Stimulated activated CD4-positive, alpha-beta T cell treated with anti-CD3 and anti-CD28 coated beads, Interleukin-1b, Interleukin-23, amount 100 ng/mL, for 1 hour (primary cell): Measurements from ENCODE around the gene PCBD1.

ENCODE experiments used
- DNase-seq, 2 donors: peaks; one replicate each; pipeline ENCODE4 v3.0.0-alpha.2; 2020; ENCODE audit warnings: low read depth in 2 of 2

Gene PCBD1

GRCh38 chr10:70917635-70918034 lies 29.3 kb upstream of the PCBD1 start:
- DNase-seq: no peak

GRCh38 chr10:70917226-70917625 lies 28.9 kb upstream of the PCBD1 start:
- DNase-seq: no peak

GRCh38 chr10:70916241-70916640 lies 27.9 kb upstream of the PCBD1 start:
- no peak for DNase-seq

- no peak for DNase-seq
Observed at GRCh38 chr10:70915806-70916205, 27.4 kb upstream of the PCBD1 start.

- DNase-seq: no peak
Observed at GRCh38 chr10:70915206-70915605, 26.8 kb upstream of the PCBD1 start.

GRCh38 chr10:70914316-70914864 lies 26.0 kb upstream of the PCBD1 start:
- DNase-seq: no peak

GRCh38 chr10:70913893-70914240 lies 25.5 kb upstream of the PCBD1 start:
- no peak for DNase-seq

GRCh38 chr10:70913191-70913892 lies 25.0 kb upstream of the PCBD1 start:
- no peak for DNase-seq

- DNase-seq: no peak
Observed at GRCh38 chr10:70912556-70912955, 24.2 kb upstream of the PCBD1 start.

GRCh38 chr10:70911386-70911785 lies 23.0 kb upstream of the PCBD1 start:
- no peak for DNase-seq

- DNase-seq: no peak
Observed at GRCh38 chr10:70910486-70911341, 22.3 kb upstream of the PCBD1 start.

- no peak for DNase-seq
Observed at GRCh38 chr10:70909326-70909935, 21.1 kb upstream of the PCBD1 start.

- no peak for DNase-seq
Observed at GRCh38 chr10:70908406-70909296, 20.3 kb upstream of the PCBD1 start.

- no peak for DNase-seq
Observed at GRCh38 chr10:70907637-70908405, 19.5 kb upstream of the PCBD1 start.

GRCh38 chr10:70906953-70907636 lies 18.7 kb upstream of the PCBD1 start:
- no peak for DNase-seq

- no peak for DNase-seq
Observed at GRCh38 chr10:70906031-70906783, 17.8 kb upstream of the PCBD1 start.

GRCh38 chr10:70905071-70906021 lies 17.0 kb upstream of the PCBD1 start:
- no peak for DNase-seq

- no peak for DNase-seq
Observed at GRCh38 chr10:70903262-70903921, 15.0 kb upstream of the PCBD1 start.
